Subcutaneous adipose tissue (tissue), 4 donors: Measurements from ENCODE around the gene HPSE2. TPM values are rescaled to one million over a fixed set of nuclear protein-coding genes. Genes with fewer than 3 reads are reported as not detected.

Experiments
- CTCF ChIP-seq: fragments of 450-650 bp; IDR thresholded peaks from one replicate; pipeline ENCODE4 v1.5.1; 2016; ENCODE audit warnings: low read depth, mild to moderate bottlenecking, control low read depth, antibody characterized with exemption, moderate library complexity
- total RNA-seq, 4 donors: library from RNA; depleted of rRNA; stranded (reverse); fragments of >200 nt; gene quantifications; one replicate each; pipeline ENCODE4 v1.1.0, GENCODE V29; 2016

The HPSE2 gene
- total RNA-seq = 1 to 10 TPM in 1 of 4 donors, under 1 TPM in 3; 0.34 to 3.2 (median 0.71) TPM

- no peak for TF ChIP-seq CTCF
Observed at GRCh38 chr10:99235658-99236626, at the start of gene HPSE2. TSS of gene HPSE2 (minus strand) at chr10:99235852.

- TF ChIP-seq CTCF = no peak
Observed at GRCh38 chr10:99280472-99280871, 44.8 kb upstream of the HPSE2 start.

GRCh38 chr10:99279626-99280111, 44.0 kb upstream of the HPSE2 start:
- no peak for TF ChIP-seq CTCF

- TF ChIP-seq CTCF = no peak
Observed at GRCh38 chr10:99276848-99277486, 41.3 kb upstream of the HPSE2 start.

- no peak for TF ChIP-seq CTCF
Observed at GRCh38 chr10:99266383-99266782, 30.7 kb upstream of the HPSE2 start.

- no peak for TF ChIP-seq CTCF
Observed at GRCh38 chr10:99248824-99249223, 13.2 kb upstream of the HPSE2 start.

GRCh38 chr10:99236627-99237309, 1.1 kb upstream of the HPSE2 start:
- no peak for TF ChIP-seq CTCF
